Effector memory CD8-positive, alpha-beta T cell (primary cell): ENCODE measurements around the gene MINPP1.
"Not testable (repeated sequence)": the region's sequence is repeated elsewhere in the genome, so short reads cannot be mapped to it uniquely, and the experiment has no call there.

Experiments used
- ATAC-seq: fragments of 150-1000 bp; cut with Tn5 transposase; replicated peaks from 2 replicates; pipeline ENCODE4 v1.10.0; 2021; ENCODE audit warnings: mild to moderate bottlenecking, moderate library complexity
- DNase-seq, 3 experiments: peaks; one replicate each; pipeline ENCODE4 v3.0.0; 2021
- H3K27ac Mint-ChIP-seq, 2 donors: one replicate each; pipeline ENCODE4 v1.8.0; 2022; ENCODE audit warnings: mild to moderate bottlenecking in 2 of 2, mixed read lengths in 2 of 2, moderate library complexity in 2 of 2
- H3K27me3 Mint-ChIP-seq, 2 donors: one replicate each; pipeline ENCODE4 v1.8.0; 2022; ENCODE audit warnings: mixed read lengths in 2 of 2
- H3K36me3 Mint-ChIP-seq: one replicate; pipeline ENCODE4 v1.8.0; 2022; ENCODE audit warnings: mild to moderate bottlenecking, moderate library complexity, mixed read lengths; ENCODE audit not compliant: insufficient read depth
- H3K4me1 Mint-ChIP-seq, 2 donors: one replicate each; pipeline ENCODE4 v1.8.0; 2022; ENCODE audit warnings: low read depth in 2 of 2, mixed read lengths in 2 of 2
- H3K4me3 Mint-ChIP-seq, 2 donors: one replicate each; pipeline ENCODE4 v1.8.0; 2022; ENCODE audit warnings: mild to moderate bottlenecking in 2 of 2, mixed read lengths in 2 of 2, moderate library complexity in 2 of 2
- H3K9me3 Mint-ChIP-seq, 2 donors: one replicate each; pipeline ENCODE4 v1.8.0; 2022; ENCODE audit warnings: mixed read lengths in 2 of 2
- total RNA-seq, 9 experiments: gene quantifications; one replicate each; lab custom pipeline; 2026; lab: John Stamatoyannopoulos, UW

The MINPP1 gene, protein sequence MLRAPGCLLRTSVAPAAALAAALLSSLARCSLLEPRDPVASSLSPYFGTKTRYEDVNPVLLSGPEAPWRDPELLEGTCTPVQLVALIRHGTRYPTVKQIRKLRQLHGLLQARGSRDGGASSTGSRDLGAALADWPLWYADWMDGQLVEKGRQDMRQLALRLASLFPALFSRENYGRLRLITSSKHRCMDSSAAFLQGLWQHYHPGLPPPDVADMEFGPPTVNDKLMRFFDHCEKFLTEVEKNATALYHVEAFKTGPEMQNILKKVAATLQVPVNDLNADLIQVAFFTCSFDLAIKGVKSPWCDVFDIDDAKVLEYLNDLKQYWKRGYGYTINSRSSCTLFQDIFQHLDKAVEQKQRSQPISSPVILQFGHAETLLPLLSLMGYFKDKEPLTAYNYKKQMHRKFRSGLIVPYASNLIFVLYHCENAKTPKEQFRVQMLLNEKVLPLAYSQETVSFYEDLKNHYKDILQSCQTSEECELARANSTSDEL
- total RNA-seq = 3.6 to 19.4 (median 17.1) reads per million in 9 experiments

DNA sequence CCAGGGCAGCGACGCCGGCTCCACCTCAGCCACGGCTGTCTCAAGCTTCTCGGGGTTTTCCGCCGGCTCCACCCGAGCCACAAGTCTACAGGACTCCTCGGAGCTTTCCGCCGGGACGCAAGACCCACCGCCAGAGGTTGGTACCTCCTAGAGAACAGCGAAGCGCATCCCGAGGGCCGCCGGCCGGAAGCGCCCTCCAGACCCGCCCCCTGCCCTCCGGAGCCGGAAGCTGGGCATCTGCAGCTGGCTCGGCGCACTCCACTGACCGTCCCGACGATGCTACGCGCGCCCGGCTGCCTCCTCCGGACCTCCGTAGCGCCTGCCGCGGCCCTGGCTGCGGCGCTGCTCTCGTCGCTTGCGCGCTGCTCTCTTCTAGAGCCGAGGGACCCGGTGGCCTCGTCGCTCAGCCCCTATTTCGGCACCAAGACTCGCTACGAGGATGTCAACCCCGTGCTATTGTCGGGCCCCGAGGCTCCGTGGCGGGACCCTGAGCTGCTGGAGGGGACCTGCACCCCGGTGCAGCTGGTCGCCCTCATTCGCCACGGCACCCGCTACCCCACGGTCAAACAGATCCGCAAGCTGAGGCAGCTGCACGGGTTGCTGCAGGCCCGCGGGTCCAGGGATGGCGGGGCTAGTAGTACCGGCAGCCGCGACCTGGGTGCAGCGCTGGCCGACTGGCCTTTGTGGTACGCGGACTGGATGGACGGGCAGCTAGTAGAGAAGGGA is at the start of gene MINPP1:
TSS of gene MINPP1 (plus strand) at position 254 of the 726 bp plus-strand sequence. CDS start at position 277, 23 bp downstream.
- peak within 1 kb of the TSS; percentile 89 to 95 for H3K27ac Mint-ChIP-seq
- peak; percentile 78 for ATAC-seq
- H3K4me1 Mint-ChIP-seq = peaks cover 11 to 21% of the 10 kb centered on the region in 2 donors
- peak; percentile 36 to 46 (median 42) for DNase-seq
- H3K36me3 Mint-ChIP-seq = peaks cover 19% of the 10 kb centered on the region
- H3K9me3 Mint-ChIP-seq = no peaks in the 10 kb centered on the region
- H3K4me3 Mint-ChIP-seq = peak within 1 kb of the TSS; percentile 95 to 97
- H3K27me3 Mint-ChIP-seq = no peaks in the 10 kb centered on the region

DNA sequence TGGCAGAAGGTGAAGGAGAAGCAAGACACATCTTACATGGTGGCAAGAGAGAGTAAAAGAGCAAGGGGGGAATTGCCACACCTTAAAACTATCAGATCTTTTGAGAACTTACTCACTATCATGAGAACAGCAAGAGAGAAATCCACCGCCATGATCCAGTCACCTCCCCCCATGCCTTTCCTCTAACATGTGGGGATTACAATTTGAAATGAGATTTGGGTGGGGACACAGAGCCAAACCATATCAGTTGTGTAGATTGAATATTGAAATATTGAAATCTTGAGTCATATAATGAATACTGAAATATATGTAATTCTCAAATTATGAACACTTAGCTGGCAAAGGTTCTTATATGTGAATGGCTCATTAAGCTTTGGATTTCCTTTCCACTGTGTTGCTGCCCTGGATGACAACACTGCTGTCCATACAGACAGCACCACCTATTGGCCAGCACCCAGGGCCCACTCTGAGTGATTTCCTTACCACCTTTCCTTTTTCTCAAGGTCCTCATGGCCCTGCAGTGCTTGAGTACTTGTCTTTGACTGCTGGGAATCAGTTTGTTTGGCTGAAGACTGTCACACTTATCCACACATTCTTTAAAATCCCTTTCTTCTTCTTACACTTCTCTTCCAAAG is 48.0 kb upstream of the MINPP1 start:
- H3K27ac Mint-ChIP-seq, H3K4me1 Mint-ChIP-seq, H3K27me3 Mint-ChIP-seq, H3K4me3 Mint-ChIP-seq, H3K9me3 Mint-ChIP-seq, H3K36me3 Mint-ChIP-seq, DNase-seq: not testable (repeated sequence)
- ATAC-seq = peak; percentile 33

DNA sequence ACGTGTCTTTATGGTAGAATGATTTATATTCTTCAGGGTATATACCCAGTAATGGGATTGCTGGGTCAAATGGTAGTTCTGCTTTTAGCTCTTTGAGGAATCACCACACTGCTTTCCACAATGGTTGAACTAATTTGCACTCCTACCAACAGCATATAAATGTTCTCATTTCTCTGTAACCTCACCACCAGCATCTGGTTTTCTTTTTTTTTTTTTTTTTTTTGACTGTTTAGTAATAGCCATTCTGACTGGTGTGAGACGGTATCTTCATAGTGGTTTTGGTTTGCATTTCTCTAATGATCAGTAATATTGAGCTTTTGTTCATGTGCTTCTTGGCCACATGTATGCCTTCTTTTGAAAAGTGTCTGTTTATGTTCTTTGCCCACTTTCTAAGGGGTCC is 42.9 kb upstream of the MINPP1 start:
- ATAC-seq = not testable (repeated sequence)

DNA sequence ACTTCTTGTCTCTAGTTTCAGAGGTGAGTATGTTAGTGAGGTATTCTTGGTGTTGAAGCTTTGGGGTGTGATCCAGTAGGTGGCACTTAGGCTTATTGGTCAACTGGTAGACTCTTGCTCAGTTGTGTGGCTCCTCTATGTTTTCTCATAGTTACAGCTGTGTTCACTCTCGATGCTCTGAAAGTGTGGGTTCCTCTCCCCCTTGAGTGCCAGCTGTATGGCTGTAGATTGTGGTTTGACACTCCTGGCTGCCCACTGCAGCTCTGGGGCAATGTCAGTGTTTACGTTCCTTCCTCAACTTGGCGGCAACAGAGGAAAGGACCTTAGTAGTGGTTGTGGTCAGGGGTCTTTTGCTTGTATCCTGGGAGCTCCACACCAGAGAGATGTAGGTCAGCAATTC is 37.8 kb upstream of the MINPP1 start:
- not testable (repeated sequence) for H3K4me3 Mint-ChIP-seq

More for the DNA sequence above, 42.9 kb upstream of the MINPP1 start:
- not testable (repeated sequence) for H3K4me3 Mint-ChIP-seq, H3K9me3 Mint-ChIP-seq, H3K27ac Mint-ChIP-seq, H3K4me1 Mint-ChIP-seq, H3K27me3 Mint-ChIP-seq, DNase-seq, H3K36me3 Mint-ChIP-seq

DNA sequence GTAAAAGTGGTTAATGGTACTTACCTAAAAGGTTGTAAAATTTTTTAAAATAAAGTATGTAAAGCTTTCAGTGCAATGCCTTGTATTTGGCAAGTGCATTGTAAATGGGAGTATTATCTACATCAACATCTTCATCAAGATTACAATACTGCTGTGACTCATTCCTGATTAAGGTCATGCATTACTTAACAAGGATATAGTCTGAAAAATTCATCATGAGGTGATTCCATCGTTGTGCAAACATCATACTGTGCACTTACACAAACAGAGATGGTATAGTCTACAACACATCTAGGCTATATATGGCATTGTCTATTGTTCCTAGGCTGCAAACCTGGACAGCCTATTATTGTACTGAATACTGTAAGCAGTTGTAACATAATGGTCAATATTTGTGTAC is 16.0 kb upstream of the MINPP1 start:
- H3K36me3 Mint-ChIP-seq, H3K9me3 Mint-ChIP-seq, H3K27ac Mint-ChIP-seq, H3K4me3 Mint-ChIP-seq, H3K27me3 Mint-ChIP-seq, DNase-seq, ATAC-seq, H3K4me1 Mint-ChIP-seq: not testable (repeated sequence)

More for the DNA sequence above, 37.8 kb upstream of the MINPP1 start:
- H3K27ac Mint-ChIP-seq, ATAC-seq, H3K4me1 Mint-ChIP-seq, H3K36me3 Mint-ChIP-seq, H3K27me3 Mint-ChIP-seq, H3K9me3 Mint-ChIP-seq, DNase-seq: not testable (repeated sequence)

DNA sequence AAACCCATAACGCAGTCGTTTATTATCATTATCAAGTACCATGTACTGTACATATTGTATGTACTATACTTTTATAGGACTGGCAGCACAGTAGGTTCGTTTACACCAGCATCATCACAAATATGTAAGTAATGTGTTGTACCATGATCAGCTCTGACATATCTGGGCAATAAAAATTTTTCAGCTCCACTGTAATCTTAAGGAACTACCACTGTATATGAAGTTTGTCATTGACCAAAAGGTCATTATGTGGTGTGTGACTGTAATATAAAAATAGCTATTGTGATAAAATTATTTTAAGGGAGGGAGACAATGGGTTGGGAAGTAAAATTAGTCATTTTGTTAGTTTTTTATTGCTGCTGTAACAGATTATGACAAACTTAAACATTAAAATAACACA is 14.4 kb upstream of the MINPP1 start:
- not testable (repeated sequence) for H3K9me3 Mint-ChIP-seq, H3K27ac Mint-ChIP-seq, H3K27me3 Mint-ChIP-seq, ATAC-seq, H3K4me1 Mint-ChIP-seq, DNase-seq, H3K4me3 Mint-ChIP-seq, H3K36me3 Mint-ChIP-seq

DNA sequence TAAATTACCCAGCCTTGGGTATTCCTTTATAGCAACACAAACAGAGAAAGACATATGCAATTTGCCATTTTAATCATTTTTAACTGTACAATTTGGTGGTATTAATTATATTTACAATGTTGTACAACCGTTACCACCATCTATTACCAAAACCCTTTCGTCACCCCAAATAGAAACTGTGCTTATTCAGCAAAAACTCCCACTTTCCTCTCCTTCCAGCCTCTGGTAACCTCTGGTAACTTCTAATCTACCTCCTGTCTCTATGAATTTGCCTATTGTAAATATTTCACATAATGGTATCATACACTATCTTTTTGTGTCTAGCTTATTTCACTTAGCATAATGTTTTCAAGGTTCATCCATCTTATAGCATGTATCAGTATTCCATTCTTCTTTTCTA is 12.2 kb upstream of the MINPP1 start:
- H3K27ac Mint-ChIP-seq, H3K36me3 Mint-ChIP-seq, DNase-seq, H3K4me3 Mint-ChIP-seq, ATAC-seq, H3K9me3 Mint-ChIP-seq, H3K4me1 Mint-ChIP-seq: not testable (repeated sequence)
- peaks cover 11 to 14% of the 10 kb centered on the region in 2 donors for H3K27me3 Mint-ChIP-seq

DNA sequence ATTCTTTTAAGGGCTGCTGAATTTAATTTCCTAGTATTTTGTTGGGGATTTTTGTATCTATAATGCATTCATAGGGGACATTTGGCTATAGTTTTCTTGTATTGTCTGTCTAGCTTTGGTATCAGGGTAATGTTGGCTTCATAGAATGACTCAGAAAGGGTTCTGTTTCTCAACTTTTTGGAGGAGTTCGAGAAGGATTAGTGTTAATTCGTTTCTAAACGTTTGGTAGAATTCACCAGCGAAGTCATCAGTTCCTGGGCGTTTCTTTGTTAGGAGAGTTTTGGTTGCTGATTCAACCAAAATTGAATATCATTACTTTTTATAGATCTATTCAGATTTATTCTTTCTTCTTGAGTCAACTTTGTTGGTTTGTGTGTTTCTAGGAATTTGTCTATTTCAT is 9.2 kb upstream of the MINPP1 start:
- H3K27ac Mint-ChIP-seq, H3K9me3 Mint-ChIP-seq, H3K4me1 Mint-ChIP-seq, H3K36me3 Mint-ChIP-seq, H3K4me3 Mint-ChIP-seq, DNase-seq, ATAC-seq: not testable (repeated sequence)
- peaks cover 11 to 22% of the 10 kb centered on the region in 2 donors for H3K27me3 Mint-ChIP-seq

DNA sequence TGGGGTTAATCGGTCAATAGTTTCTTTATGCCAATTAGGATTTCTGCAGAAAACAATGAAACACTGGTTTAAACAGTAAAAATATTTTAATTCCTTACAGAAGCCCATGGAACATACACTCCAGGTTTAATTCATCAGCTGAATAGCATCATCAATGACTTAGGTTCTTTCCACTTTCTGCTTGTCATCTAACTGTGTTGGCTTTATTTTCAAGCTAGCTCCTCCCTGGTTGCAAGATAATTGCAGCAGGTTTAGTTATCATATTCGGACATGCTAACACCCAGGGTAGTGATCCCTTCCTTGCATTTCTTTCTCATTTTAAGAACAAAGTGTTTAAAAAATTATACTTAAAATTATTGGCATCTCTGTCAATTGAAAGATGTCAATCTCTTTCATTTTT is 7.3 kb upstream of the MINPP1 start:
- H3K36me3 Mint-ChIP-seq, H3K27ac Mint-ChIP-seq, ATAC-seq, H3K4me3 Mint-ChIP-seq, H3K4me1 Mint-ChIP-seq, H3K9me3 Mint-ChIP-seq, DNase-seq: not testable (repeated sequence)
- H3K27me3 Mint-ChIP-seq = peaks cover 11 to 22% of the 10 kb centered on the region in 2 donors

DNA sequence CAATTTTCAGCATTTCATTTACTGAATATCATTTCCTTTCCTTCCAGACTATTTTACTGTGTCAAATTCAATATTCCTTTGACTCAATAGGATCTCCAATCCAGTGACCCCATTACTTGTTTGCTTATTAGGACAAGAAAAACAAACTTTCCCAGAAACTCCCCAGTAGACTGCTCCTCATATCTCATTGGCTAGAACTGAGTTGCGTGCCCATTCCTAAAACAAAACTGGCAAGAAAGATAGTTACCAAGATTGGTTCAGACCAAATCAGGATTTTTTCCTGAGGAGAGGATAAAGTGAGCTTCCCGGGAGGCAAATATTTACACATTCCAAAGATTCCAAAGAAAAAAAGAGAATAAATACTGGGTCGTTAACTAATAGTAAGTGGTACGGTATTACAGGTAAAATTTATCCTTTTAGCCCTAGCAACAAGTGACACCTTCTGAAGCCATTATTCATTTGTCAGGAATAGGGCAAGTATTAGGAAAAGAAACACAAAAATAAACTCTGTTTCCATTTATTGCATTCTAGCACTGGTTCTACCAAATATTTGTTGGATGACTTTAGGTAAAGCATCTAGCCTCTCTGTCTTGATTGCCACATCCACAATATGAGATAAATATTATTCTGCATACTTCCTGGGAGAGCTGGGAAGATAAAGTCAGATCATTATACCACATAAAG is 6.4 kb upstream of the MINPP1 start:
- not testable (repeated sequence) for H3K36me3 Mint-ChIP-seq, ATAC-seq, H3K4me1 Mint-ChIP-seq, DNase-seq, H3K4me3 Mint-ChIP-seq, H3K9me3 Mint-ChIP-seq, H3K27ac Mint-ChIP-seq
- peaks cover 11 to 22% of the 10 kb centered on the region in 2 donors for H3K27me3 Mint-ChIP-seq

DNA sequence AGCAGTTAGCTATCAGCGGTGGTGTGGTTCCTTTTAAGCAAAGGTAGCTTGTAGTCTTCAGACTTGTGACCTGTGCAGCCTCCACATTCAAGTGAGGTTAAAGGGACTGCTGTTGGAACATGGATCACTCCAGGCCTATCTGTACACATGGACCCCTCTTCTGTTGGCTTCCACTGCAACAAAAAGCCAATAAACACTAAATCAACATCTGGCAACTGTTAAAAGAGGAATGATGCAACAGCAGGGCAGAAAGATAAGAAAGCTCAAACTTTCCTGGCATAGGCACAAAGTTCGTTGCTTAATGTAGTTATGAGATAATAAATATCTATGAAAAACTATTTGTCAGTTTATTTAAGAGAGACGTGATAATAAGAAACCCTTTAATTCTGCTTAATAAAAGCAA is 4.0 kb upstream of the MINPP1 start:
- Mint-ChIP-seq H3K9me3 (no peaks in the 10 kb centered on the region), H3K27me3 (peaks cover 11 to 22% of the 10 kb centered on the region in 2 donors), H3K36me3 (peaks cover 8% of the 10 kb centered on the region), H3K4me3 (no peak overlapping the region), H3K4me1 (peaks cover 2 to 5% of the 10 kb centered on the region in 2 donors), H3K27ac (no peak overlapping the region)
- ATAC-seq = no peak
- DNase-seq = no peak

DNA sequence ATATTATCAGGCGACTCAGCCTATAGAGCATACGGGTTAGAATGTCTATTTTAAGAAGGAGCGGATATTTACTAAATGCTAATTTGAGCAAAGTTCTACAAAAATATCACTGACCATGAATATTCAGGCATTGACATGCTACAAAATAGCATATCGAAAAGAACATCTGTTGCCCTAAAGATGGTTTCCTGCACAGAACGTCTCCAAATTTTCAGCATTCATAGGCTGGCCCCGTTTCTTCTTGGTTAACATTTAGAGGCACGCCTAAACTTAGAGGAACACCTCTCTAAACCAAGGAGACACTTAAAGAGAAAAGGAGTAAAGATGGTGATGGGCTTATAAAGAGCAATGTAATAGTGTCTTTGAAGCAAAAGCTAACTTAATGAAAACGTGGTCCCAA is 1.3 kb upstream of the MINPP1 start:
- Mint-ChIP-seq H3K4me1 (peaks cover 11 to 21% of the 10 kb centered on the region in 2 donors), H3K27ac (no peak overlapping the region)

DNA sequence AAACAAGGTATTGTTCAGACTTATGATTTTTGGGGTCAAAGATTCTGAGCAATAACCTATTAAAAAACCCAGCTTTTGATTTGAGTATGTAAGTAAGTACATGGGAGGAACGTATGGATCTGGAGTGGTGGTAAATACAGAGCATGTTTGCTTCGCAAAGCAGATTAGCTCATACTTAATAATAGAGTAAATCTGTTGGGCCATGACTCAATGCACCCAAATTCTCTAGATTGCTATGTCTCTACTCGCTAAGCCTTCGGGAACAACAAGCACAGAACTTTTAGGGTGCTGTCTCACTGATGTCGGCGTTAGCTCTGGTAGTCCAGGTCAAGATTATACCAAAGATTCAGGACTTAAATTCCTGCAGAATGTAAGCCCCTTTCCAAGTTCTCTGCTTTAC is 807 bp upstream of the MINPP1 start:
- ATAC-seq (no peak), DNase-seq (no peak)
- peak overlapping the region; percentile 95 to 97 for H3K4me3 Mint-ChIP-seq
- peaks cover 16% of the 10 kb centered on the region for H3K36me3 Mint-ChIP-seq
- H3K9me3 Mint-ChIP-seq = no peaks in the 10 kb centered on the region
- no peaks in the 10 kb centered on the region for H3K27me3 Mint-ChIP-seq
- H3K27ac Mint-ChIP-seq = peak overlapping the region in 1 of 2 donors; percentile 64
- peaks cover 11 to 21% of the 10 kb centered on the region in 2 donors for H3K4me1 Mint-ChIP-seq

More for the DNA sequence above, 1.3 kb upstream of the MINPP1 start:
- ATAC-seq (no peak), DNase-seq (no peak)
- Mint-ChIP-seq H3K9me3 (no peaks in the 10 kb centered on the region), H3K36me3 (peaks cover 11% of the 10 kb centered on the region), H3K27me3 (no peaks in the 10 kb centered on the region), H3K4me3 (peak overlapping the region; percentile 21 to 34)
